Parathyroid adenoma (tissue), 2 donors: Measurements from ENCODE around the gene ICA1.

Experiments
- H2AFZ ChIP-seq: fragments of 300-600 bp; sonication (generic); one replicate; pipeline ENCODE4 v1.7.0; 2017; ENCODE audit warnings: antibody characterized with exemption, mild to moderate bottlenecking
- H3K27ac ChIP-seq: fragments of 300-600 bp; sonication (generic); one replicate; pipeline ENCODE4 v1.7.0; 2017
- H3K27me3 ChIP-seq: fragments of 300-600 bp; sonication (generic); one replicate; pipeline ENCODE4 v1.7.0; 2017; ENCODE audit warnings: low read length; ENCODE audit not compliant: control insufficient read depth, insufficient read depth
- H3K36me3 ChIP-seq: fragments of 300-600 bp; sonication (generic); one replicate; pipeline ENCODE4 v1.7.0; 2017; ENCODE audit warnings: low read length; ENCODE audit not compliant: control insufficient read depth, insufficient read depth
- H3K4me1 ChIP-seq: fragments of 300-600 bp; sonication (generic); one replicate; pipeline ENCODE4 v1.7.0; 2017; ENCODE audit warnings: control low read depth
- H3K4me2 ChIP-seq: fragments of 300-600 bp; sonication (generic); one replicate; pipeline ENCODE4 v1.7.0; 2017; ENCODE audit warnings: low read length
- H3K4me3 ChIP-seq: fragments of 300-600 bp; sonication (generic); one replicate; pipeline ENCODE4 v1.7.0; 2017; ENCODE audit warnings: low read depth, low read length
- H3K79me2 ChIP-seq: fragments of 300-600 bp; sonication (generic); one replicate; pipeline ENCODE4 v1.7.0; 2017; ENCODE audit warnings: control low read depth
- H3K9ac ChIP-seq: fragments of 300-600 bp; sonication (generic); one replicate; pipeline ENCODE4 v1.7.0; 2017; ENCODE audit warnings: mild to moderate bottlenecking
- H3K9me3 ChIP-seq: fragments of 300-600 bp; sonication (generic); one replicate; pipeline ENCODE4 v1.7.0; 2017; ENCODE audit warnings: low read length; ENCODE audit not compliant: control insufficient read depth
- TF ChIP-seq, protein P1 (sequence below): fragments of 300-600 bp; sonication (generic); IDR thresholded peaks from one replicate; pipeline ENCODE4 v1.7.0; 2017; ENCODE audit warnings: antibody characterized with exemption, mild to moderate bottlenecking
- donor health status: primary hyperparathyroidism.

The ICA1 gene

GRCh38 chr7:8169171-8169570 lies 92.8 kb downstream of the ICA1 start:
- H3K79me2 ChIP-seq, result no peaks in the 10 kb centered on the region
- H3K9me3 ChIP-seq, result no peaks in the 10 kb centered on the region
- H3K9ac ChIP-seq, result no peak overlapping the region
- H3K36me3 ChIP-seq, result no peaks in the 10 kb centered on the region
- TF ChIP-seq, protein P1, sequence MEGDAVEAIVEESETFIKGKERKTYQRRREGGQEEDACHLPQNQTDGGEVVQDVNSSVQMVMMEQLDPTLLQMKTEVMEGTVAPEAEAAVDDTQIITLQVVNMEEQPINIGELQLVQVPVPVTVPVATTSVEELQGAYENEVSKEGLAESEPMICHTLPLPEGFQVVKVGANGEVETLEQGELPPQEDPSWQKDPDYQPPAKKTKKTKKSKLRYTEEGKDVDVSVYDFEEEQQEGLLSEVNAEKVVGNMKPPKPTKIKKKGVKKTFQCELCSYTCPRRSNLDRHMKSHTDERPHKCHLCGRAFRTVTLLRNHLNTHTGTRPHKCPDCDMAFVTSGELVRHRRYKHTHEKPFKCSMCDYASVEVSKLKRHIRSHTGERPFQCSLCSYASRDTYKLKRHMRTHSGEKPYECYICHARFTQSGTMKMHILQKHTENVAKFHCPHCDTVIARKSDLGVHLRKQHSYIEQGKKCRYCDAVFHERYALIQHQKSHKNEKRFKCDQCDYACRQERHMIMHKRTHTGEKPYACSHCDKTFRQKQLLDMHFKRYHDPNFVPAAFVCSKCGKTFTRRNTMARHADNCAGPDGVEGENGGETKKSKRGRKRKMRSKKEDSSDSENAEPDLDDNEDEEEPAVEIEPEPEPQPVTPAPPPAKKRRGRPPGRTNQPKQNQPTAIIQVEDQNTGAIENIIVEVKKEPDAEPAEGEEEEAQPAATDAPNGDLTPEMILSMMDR, result no peak
- H3K27ac ChIP-seq, result no peak overlapping the region
- no peak overlapping the region for H2AFZ ChIP-seq
- no peaks in the 10 kb centered on the region for H3K4me1 ChIP-seq
- no peak overlapping the region for H3K4me3 ChIP-seq
- no peak overlapping the region for H3K4me2 ChIP-seq
- no peaks in the 10 kb centered on the region for H3K27me3 ChIP-seq

DNA sequence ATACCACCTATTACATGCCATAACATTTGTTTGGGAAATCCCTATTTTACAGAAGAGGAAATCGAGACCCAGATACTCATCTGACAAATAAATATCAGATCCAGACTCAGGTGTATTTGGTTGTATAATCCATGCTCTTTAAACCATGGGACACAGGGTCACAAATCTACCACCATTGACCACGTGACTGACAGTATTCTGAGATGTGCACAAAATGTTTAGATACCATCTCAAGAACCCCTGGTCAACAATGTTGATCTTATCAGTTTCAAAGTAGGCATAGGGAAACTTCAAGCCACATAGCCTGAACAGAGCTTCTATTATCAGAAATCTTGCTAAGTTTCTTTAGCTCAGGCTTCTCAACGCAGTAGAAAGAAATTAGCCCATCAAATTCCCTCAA lies 93.6 kb downstream of the ICA1 start:
- Histone ChIP-seq H2AFZ (no peak overlapping the region), H3K4me2 (no peak overlapping the region), H3K27me3 (no peaks in the 10 kb centered on the region), H3K9ac (no peak overlapping the region), H3K27ac (no peak overlapping the region), H3K36me3 (no peaks in the 10 kb centered on the region), H3K4me1 (no peaks in the 10 kb centered on the region), H3K79me2 (no peaks in the 10 kb centered on the region), H3K9me3 (no peaks in the 10 kb centered on the region), H3K4me3 (no peak overlapping the region)
- TF ChIP-seq, protein P1, result no peak

- Histone ChIP-seq H3K79me2 (no peaks in the 10 kb centered on the region), H3K4me3 (no peak overlapping the region), H3K4me1 (no peaks in the 10 kb centered on the region), H3K9me3 (no peaks in the 10 kb centered on the region), H3K27me3 (no peaks in the 10 kb centered on the region), H3K36me3 (no peaks in the 10 kb centered on the region), H2AFZ (no peak overlapping the region), H3K4me2 (no peak overlapping the region), H3K9ac (no peak overlapping the region), H3K27ac (no peak overlapping the region)
- TF ChIP-seq, protein P1, result no peak
Measured at GRCh38 chr7:8165150-8165549, 96.8 kb downstream of the ICA1 start.

DNA sequence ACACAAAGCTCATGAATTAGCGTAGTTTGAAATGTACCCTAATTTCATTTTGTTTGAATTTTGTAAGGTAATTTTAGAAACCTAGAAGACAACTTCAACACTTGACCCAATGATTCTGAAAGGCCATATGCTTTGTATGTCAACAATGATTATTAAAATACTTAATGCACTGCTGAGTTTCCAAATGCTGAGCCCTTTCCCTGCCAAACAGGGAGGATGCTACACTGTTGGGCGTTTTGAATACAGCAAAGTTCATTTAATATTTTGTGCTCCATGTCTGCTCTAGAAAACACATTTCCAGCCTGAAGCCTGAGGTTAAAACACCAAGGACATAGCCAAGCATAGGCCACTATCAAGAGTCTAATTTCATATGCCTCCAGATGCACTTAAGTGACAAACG lies 99.8 kb downstream of the ICA1 start:
- no peak overlapping the region for H3K4me3 ChIP-seq
- H3K27me3 ChIP-seq, result no peaks in the 10 kb centered on the region
- no peak overlapping the region for H3K27ac ChIP-seq
- no peak overlapping the region for H2AFZ ChIP-seq
- H3K4me1 ChIP-seq, result no peaks in the 10 kb centered on the region
- H3K9me3 ChIP-seq, result no peaks in the 10 kb centered on the region
- H3K4me2 ChIP-seq, result no peak overlapping the region
- TF ChIP-seq, protein P1, result no peak
- H3K36me3 ChIP-seq, result no peaks in the 10 kb centered on the region
- H3K79me2 ChIP-seq, result no peaks in the 10 kb centered on the region
- H3K9ac ChIP-seq, result no peak overlapping the region

GRCh38 chr7:8161364-8161828 lies 100.6 kb downstream of the ICA1 start:
- no peaks in the 10 kb centered on the region for H3K79me2 ChIP-seq
- H2AFZ ChIP-seq, result no peak overlapping the region
- H3K27ac ChIP-seq, result no peak overlapping the region
- H3K36me3 ChIP-seq, result no peaks in the 10 kb centered on the region
- no peak overlapping the region for H3K4me3 ChIP-seq
- H3K9ac ChIP-seq, result no peak overlapping the region
- H3K27me3 ChIP-seq, result no peaks in the 10 kb centered on the region
- no peaks in the 10 kb centered on the region for H3K9me3 ChIP-seq
- H3K4me1 ChIP-seq, result no peaks in the 10 kb centered on the region
- no peak overlapping the region for H3K4me2 ChIP-seq
- TF ChIP-seq, protein P1, result no peak
